ENCODE results near the gene ETDC. TPM values are rescaled to one million over a fixed set of nuclear protein-coding genes. Genes with fewer than 3 reads are reported as not detected.

The ETDC gene
- total RNA-seq, 3 donors from 2014 or later, result not detected

GRCh38 chrX:135327299-135327698 is 18.0 kb downstream of the ETDC start:
- no peak for DNase-seq (ENCODE audit: low spot score in 2 of 2)
- Histone ChIP-seq H3K4me3 (no peak overlapping the region), H3K4me1 (no peaks in the 10 kb centered on the region), H3K27ac (no peak overlapping the region), H3K27me3 (peaks cover 0 to 3% of the 10 kb centered on the region in 2 donors), H3K36me3 (no peaks in the 10 kb centered on the region), H3K9me3 (peaks cover 5 to 12% of the 10 kb centered on the region in 2 donors)
- intact Hi-C loops (cut with DNase I; ENCODE audit: low total_unique reads), result no loop called here
- TF ChIP-seq POLR2A (IDR thresholded peaks at IDR 0.05) (no peak), CTCF (IDR thresholded peaks at IDR 0.05) (no peak), POLR2AphosphoS5 (IDR thresholded peaks at IDR 0.05) (no peak)

GRCh38 chrX:135328421-135329005 is 19.2 kb downstream of the ETDC start:
- Histone ChIP-seq H3K36me3 (no peaks in the 10 kb centered on the region), H3K27ac (no peak overlapping the region), H3K27me3 (peaks cover 0 to 3% of the 10 kb centered on the region in 2 donors), H3K4me3 (no peak overlapping the region), H3K4me1 (no peaks in the 10 kb centered on the region), H3K9me3 (peaks cover under 1 to 2% of the 10 kb centered on the region in 2 donors)
- DNase-seq (ENCODE audit: low spot score in 2 of 2), result no peak
- intact Hi-C loops (cut with DNase I; ENCODE audit: low total_unique reads), result no loop called here
- TF ChIP-seq POLR2A (IDR thresholded peaks at IDR 0.05) (no peak), CTCF (IDR thresholded peaks at IDR 0.05) (no peak), POLR2AphosphoS5 (IDR thresholded peaks at IDR 0.05) (no peak)

- no peaks in the 10 kb centered on the region for H3K4me1 ChIP-seq
- no peak for TF ChIP-seq POLR2AphosphoS5 (IDR thresholded peaks at IDR 0.05)
- no peak for TF ChIP-seq POLR2A (IDR thresholded peaks at IDR 0.05)
- no peak for TF ChIP-seq CTCF (IDR thresholded peaks at IDR 0.05)
- no peak overlapping the region for H3K27ac ChIP-seq
- H3K4me3 ChIP-seq, result no peak overlapping the region
- H3K9me3 ChIP-seq, result no peaks in the 10 kb centered on the region
- intact Hi-C loops (cut with DNase I; ENCODE audit: low total_unique reads), result no loop called here
- no peak for DNase-seq (ENCODE audit: low spot score in 2 of 2)
- H3K27me3 ChIP-seq, result peaks cover 0 to 6% of the 10 kb centered on the region in 2 donors
- H3K36me3 ChIP-seq, result no peaks in the 10 kb centered on the region
These were observed 21.4 kb downstream of the ETDC start for GRCh38 chrX:135330706-135331105.

- Histone ChIP-seq H3K36me3 (no peaks in the 10 kb centered on the region), H3K27me3 (peaks cover 0 to 6% of the 10 kb centered on the region in 2 donors), H3K27ac (no peak overlapping the region), H3K9me3 (no peaks in the 10 kb centered on the region), H3K4me1 (no peaks in the 10 kb centered on the region), H3K4me3 (no peak overlapping the region)
- no peak for TF ChIP-seq POLR2A (IDR thresholded peaks at IDR 0.05)
- DNase-seq (ENCODE audit: low spot score in 2 of 2), result no peak
- intact Hi-C loops (cut with DNase I; ENCODE audit: low total_unique reads), result no loop called here
These were observed 22.2 kb downstream of the ETDC start for GRCh38 chrX:135331525-135331924.

GRCh38 chrX:135340831-135341230 is 31.6 kb downstream of the ETDC start:
- Histone ChIP-seq H3K4me1 (no peaks in the 10 kb centered on the region), H3K36me3 (no peaks in the 10 kb centered on the region), H3K4me3 (peak overlapping the region in 2 of 3 donors; percentile 58 to 84), H3K27me3 (peaks cover 0 to 33% of the 10 kb centered on the region in 2 donors), H3K9me3 (no peaks in the 10 kb centered on the region), H3K27ac (no peak overlapping the region)
- intact Hi-C loops (cut with DNase I; ENCODE audit: low total_unique reads), result no loop called here
- no peak for TF ChIP-seq CTCF (IDR thresholded peaks at IDR 0.05)
- no peak for TF ChIP-seq POLR2AphosphoS5 (IDR thresholded peaks at IDR 0.05)
- no peak for TF ChIP-seq POLR2A (IDR thresholded peaks at IDR 0.05)
- no peak for DNase-seq (ENCODE audit: low spot score in 2 of 2)
